T follicular helper cell (primary cell): Measurements from ENCODE around the gene INTS3.
"Not testable (repeated sequence)": the region's sequence is repeated elsewhere in the genome, so short reads cannot be mapped to it uniquely, and the experiment has no call there.

ENCODE experiments used
- DNase-seq: peaks from one replicate; pipeline ENCODE4 v3.0.0-alpha.2; 2020; ENCODE audit warnings: low read depth

Gene INTS3

DNA sequence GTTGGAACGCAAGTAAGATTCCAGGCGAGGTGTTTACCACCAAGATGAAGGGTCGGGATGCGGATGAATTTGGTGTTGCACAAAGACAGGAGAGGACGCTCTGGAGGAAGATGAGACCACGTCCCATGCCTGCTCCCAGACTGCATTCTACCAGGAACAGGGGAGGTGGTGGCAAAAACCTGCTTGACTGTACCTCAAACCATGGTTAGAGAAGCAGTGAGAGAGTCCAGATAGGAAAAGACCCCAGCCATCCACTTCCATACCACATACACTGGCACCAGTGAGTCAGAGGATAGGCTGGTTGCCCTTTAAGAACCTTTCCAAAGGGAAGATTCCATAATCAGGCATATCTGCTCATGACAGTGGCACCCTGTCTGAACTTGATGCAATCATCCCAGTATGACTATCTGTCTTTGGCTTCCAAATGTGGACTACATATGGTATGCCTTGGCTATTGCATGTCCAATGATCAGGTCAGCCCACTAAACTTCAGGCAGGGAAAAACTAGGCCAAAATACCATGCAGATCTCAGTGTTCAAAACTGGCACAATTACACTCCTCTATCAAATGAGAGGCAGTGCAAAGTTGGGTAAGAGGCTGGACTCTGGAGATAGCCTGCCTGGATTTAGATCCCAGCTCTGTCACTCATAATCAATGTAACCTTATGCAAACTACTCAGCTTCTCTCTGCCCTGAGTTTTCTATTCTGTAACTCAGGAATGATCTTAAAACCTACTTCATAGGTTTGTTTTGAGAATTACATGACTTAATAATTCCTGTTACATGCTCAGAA is 28.7 kb upstream of the INTS3 start:
- DNase-seq = no peak

DNA sequence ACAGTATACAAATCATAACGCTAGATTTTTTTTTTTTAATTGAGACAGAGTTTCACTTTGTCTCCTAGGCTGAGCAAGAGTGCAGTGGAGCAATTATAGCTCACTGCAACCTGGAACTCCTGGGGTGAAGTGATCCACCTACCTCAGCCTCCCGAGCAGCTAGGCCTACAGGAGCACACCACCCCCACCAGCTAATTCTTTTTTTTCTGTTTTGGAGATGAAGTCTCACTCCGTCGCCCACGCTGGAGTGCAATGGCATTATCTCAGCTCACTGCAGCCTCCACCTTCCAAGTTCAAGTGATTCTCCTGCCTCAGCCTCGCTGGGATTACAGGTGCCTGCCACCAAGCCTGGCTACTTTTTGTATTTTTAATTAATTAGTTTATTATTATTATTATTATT is 28.1 kb upstream of the INTS3 start:
- DNase-seq = no peak

GRCh38 chr1:153705484-153705883 is 22.4 kb upstream of the INTS3 start:
- no peak for DNase-seq

GRCh38 chr1:153711026-153711425 is 16.8 kb upstream of the INTS3 start:
- DNase-seq = no peak

DNA sequence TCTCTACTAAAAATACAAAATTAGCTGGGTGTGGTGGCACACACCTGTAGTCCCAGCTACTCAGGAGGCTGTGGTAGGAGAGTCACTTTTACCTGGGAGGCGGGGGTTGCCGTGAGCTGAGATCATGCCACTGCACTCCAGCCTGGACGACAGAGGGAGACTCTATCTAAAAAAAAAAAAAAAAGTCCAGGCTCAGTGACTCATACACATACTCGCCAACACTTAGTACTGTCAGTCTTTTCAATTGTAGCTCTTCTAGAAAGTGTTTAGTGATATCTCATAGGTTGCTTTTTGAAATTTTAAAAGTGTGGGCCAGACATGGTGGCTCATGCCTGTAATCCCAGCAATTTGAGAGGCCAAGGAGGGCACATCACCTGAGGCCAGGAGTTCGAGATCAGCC is 11.6 kb upstream of the INTS3 start:
- not testable (repeated sequence) for DNase-seq

DNA sequence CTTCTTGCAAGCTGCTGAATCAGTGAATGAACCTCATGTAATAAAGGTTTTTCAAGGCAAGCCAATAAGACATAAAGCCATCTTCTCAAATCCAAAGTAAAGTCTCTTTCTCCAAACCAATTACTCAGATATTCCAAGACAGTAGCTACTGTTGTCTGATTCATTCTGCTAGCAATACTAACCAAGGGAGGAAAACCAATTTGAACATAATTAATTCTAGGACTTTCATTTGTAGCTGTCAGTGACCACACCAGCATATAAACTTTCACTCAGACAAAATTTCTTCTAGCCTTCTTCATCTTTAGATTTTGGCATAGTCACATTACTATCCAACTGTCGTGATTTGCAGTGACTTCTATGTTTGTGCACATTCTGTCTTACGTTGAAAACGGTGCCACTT is 10.5 kb upstream of the INTS3 start:
- no peak for DNase-seq

- no peak for DNase-seq
These were observed 4.2 kb upstream of the INTS3 start for GRCh38 chr1:153723687-153724086.

- DNase-seq = not testable (repeated sequence)
These were observed 3.2 kb upstream of the INTS3 start for GRCh38 chr1:153724634-153725033.

- DNase-seq = no peak
These were observed 636 bp downstream of the INTS3 start for GRCh38 chr1:153728305-153729066.

DNA sequence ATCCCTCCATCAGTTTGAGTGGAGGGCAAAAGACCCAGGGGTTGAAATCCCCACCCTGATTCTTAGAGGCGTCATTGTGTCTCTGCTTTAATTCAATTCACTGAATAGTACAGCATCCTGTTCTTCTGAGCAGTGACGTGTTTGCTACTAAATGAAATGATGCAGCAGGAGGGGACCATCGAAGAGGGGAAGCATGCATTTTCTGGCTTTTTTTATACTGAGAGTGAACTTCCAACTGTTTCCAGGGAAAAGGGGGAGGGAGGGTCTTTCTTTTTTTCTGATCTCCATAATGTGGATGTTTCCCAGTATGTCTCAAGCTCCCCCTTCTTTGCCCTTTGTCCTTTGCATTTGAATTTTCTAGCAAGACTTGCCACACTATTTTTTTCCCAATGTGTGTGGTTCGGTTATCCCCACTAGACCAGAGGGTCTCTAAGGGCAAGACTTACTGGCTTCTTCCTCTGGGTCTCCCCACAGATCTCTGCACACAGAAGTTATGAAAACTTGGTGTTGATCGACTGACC is 2.7 kb downstream of the INTS3 start:
- no peak for DNase-seq

DNA sequence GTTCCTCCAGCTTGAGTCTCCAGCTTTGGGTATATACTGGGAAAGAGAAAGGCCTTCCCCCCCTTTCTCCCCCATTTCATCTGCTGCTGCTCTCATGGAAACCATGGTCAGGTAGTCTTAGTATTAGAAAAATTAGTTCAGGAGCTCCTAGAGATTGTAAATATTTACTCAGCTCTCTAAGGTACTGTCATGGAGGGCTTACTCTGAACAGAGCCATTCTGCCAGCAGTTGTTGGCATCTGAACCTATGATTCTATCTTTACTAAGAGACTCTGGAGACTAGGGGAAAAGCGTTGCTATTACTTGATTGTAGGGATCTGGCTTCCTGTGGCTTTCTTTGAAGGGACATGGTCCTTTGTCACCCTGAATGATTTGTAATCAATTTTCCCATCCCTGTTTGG is 6.1 kb downstream of the INTS3 start:
- no peak for DNase-seq

- no peak for DNase-seq
These were observed 6.7 kb downstream of the INTS3 start for GRCh38 chr1:153734396-153735089.

DNA sequence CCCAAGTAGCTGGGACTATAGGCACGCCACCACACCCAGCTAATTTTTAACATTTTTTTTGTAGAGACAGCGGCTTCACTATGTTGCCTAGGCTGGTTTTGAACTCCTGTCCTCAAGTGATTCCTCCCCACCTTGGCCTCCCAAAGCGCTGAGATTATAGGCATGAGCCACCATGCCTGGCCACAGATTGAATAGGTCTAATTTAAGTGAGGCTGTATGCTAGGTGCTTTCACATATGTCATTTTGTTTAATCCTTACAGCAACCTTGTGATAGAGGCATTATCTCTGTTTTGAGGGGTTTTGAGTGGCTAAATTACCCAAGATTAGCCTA is 7.2 kb downstream of the INTS3 start:
- no peak for DNase-seq

- DNase-seq = no peak
These were observed 14.1 kb downstream of the INTS3 start for GRCh38 chr1:153741986-153742385.

DNA sequence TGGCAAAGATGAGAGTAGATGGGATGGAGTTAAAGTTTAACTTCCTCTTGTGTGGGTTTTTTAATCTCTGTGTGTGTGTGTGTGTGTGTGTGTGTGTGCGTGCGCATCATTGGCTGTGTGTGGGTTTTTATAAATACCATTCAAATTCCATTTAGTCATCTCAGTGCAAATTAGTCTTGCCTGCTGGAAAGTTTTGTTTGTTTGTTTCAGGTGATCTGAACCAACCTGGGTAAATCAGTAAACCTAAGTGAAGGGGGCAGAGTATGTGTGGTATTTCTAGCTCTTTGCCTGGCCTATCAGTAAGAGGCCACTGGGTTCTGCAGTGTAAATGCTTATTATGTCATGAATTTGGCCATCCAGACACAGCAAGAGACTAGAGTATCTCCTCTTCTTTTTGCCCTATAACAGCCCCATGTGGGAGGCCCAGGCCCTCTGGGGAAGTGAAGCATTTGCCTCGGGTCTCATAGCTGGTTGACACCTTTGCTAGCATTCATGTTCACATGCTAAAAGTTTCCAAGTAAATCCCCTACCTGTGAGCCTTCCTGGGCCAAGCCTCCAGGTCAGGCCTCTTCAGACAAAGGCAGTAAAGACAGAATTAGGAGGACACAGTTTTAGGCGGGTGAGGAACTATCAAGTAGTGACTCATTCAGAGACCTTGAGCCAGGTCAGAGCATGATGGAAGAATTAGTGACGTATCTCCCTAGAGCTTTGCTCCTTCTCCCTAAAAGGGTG is 14.7 kb downstream of the INTS3 start:
- DNase-seq = no peak

DNA sequence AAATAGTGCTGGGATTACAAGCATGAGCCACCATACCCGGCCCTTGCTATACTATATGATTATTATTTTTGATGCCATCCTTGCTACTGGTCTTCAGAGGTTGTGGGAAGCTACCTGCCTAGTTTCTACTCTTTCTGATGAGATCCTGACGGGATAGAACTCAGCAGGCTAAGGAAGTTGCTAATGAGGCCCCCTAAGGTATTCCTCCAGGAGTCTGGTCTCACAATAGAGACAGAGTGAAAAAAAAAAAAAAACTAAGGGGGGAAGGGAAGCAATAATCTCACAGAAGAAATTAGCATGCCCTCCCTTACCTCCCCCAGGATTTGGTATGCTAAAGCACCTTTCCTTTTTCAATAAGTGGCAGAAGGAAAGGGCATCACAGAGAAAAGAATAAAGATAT is 17.6 kb downstream of the INTS3 start:
- DNase-seq = no peak

GRCh38 chr1:153746174-153746573 is 18.3 kb downstream of the INTS3 start:
- no peak for DNase-seq

- DNase-seq = no peak
These were observed 21.1 kb downstream of the INTS3 start for GRCh38 chr1:153748903-153749302.

DNA sequence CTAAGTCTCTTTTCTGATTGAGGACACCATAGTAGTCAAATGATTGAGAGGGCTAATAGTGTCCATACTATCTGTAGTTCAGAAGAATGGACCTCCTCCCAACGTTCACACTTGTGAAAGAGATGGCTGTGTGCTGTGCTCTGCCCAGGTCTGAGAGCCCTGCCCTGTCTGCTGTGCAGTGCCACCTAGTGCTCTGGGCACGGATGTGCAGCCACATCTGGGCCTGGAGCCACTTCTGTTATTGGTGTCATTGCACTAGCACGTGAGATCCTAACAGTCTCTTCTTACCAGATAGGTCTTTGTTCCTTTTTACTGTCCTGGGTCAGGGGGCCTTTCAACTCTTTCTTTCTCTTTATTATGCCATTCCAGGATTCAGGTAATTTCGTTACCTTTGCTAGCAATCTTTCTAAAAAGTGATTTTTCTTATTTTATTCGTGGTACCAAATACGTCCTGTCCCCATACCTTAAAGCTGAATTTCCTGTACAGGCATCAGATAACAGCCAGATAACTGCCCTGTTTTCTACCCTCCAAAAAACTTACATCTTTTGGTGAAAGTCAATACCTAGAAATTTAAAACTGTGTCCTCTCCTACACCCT is 21.7 kb downstream of the INTS3 start:
- DNase-seq = peak; percentile 67

DNA sequence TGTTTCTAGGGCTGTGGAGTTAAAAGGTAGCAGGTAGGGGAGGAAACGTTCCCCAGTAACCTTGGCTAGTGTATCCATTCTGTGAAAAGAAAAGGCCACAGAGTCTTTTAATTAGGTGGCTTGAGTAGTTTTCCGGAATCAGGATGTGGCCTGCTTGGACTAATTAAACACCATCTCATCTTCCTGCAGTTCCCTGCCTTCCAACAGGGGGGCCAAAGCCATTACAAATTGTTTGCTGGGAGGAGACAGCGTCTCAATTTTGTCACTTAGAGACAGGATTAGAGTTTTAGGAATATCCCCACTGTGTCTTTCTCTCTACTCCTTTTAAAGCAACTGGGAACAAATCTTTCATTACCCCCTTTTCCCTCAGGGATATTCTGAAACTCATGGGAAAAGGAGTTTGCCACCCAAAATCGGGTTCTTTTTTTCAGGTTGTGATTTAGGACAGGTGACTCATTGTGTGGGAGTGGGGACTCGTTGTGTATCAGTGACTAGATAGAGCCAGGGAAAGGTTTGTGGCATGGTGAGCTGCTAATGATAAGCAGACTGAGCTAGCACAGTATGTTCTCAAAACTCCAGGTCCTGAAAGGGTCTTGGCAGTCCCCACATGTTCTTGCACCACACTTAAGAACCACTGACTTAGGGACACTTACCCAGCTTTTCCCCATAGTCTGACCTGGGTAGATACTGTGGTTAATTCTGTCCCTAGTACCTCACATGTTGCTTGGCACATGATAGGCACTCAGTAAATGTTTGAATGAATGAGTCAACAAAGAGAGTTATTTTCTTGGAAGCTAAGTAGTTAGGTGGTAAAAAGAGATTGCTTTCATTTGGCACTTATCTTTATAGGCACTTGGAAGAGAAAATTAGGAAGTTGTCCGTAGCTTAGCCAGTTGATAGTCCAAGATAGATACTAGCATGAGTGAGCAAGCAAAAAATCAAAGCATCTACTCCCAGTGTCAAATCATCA is 22.5 kb downstream of the INTS3 start:
- DNase-seq = no peak
